HEK293 (cell line): ENCODE data around the gene GOLIM4.

ENCODE experiments used
- BCL11A ChIP-seq: fragments of 450-650 bp; formaldehyde crosslinking; IDR thresholded peaks from 2 replicates; pipeline ENCODE4 v1.5.1; 2016; ENCODE audit warnings: low read depth, missing biosample characterization, missing genetic modification characterization
- CTCF ChIP-seq: fragments of 450-650 bp; formaldehyde crosslinking; IDR thresholded peaks from 2 replicates; pipeline ENCODE4 v1.5.1; 2016; ENCODE audit warnings: missing biosample characterization, missing genetic modification characterization
- ELK4 ChIP-seq: IDR thresholded peaks from 2 replicates; pipeline ENCODE4 v1.6.1; 2011; ENCODE audit warnings: mild to moderate bottlenecking, low read depth, low read length, borderline replicate concordance
- SCRT1 ChIP-seq: fragments of 450-650 bp; formaldehyde crosslinking; IDR thresholded peaks from 2 replicates; pipeline ENCODE4 v1.5.1; 2016; ENCODE audit warnings: missing biosample characterization, missing genetic modification characterization, borderline replicate concordance
- ZFP37 ChIP-seq: fragments of 450-650 bp; formaldehyde crosslinking; IDR thresholded peaks from 2 replicates; pipeline ENCODE4 v1.5.1; 2016; ENCODE audit warnings: missing biosample characterization, missing genetic modification characterization
- ZNF10 ChIP-seq: fragments of 450-650 bp; formaldehyde crosslinking; IDR thresholded peaks from 2 replicates; pipeline ENCODE4 v1.5.1; 2017; ENCODE audit warnings: missing biosample characterization, missing genetic modification characterization
- ZNF114 ChIP-seq: fragments of 450-650 bp; formaldehyde crosslinking; IDR thresholded peaks from 2 replicates; pipeline ENCODE4 v1.5.0; 2017; ENCODE audit warnings: missing biosample characterization, missing genetic modification characterization
- ZNF174 ChIP-seq: fragments of 450-650 bp; formaldehyde crosslinking; IDR thresholded peaks from 2 replicates; pipeline ENCODE4 v1.5.0; 2017; ENCODE audit warnings: missing biosample characterization, mild to moderate bottlenecking, missing genetic modification characterization
- ZNF239 ChIP-seq: fragments of 450-650 bp; formaldehyde crosslinking; IDR thresholded peaks from 2 replicates; pipeline ENCODE4 v1.5.1; 2016; ENCODE audit warnings: missing biosample characterization, missing genetic modification characterization
- ZNF354C ChIP-seq: fragments of 450-650 bp; formaldehyde crosslinking; IDR thresholded peaks from 2 replicates; pipeline ENCODE4 v1.5.1; 2016; ENCODE audit warnings: missing biosample characterization, missing genetic modification characterization, low read depth, borderline replicate concordance
- ZNF48 ChIP-seq: fragments of 450-650 bp; formaldehyde crosslinking; IDR thresholded peaks from 2 replicates; pipeline ENCODE4 v1.5.1; 2016; ENCODE audit warnings: missing biosample characterization, missing genetic modification characterization
- ZNF514 ChIP-seq: fragments of 450-650 bp; formaldehyde crosslinking; IDR thresholded peaks from 2 replicates; pipeline ENCODE4 v1.5.1; 2016; ENCODE audit warnings: missing biosample characterization, missing genetic modification characterization
- ZNF621 ChIP-seq: fragments of 450-650 bp; formaldehyde crosslinking; IDR thresholded peaks from 2 replicates; pipeline ENCODE4 v1.5.1; 2017; ENCODE audit warnings: missing biosample characterization, missing genetic modification characterization
- ZNF768 ChIP-seq: fragments of 450-650 bp; formaldehyde crosslinking; IDR thresholded peaks from 2 replicates; pipeline ENCODE4 v1.5.1; 2018; ENCODE audit warnings: missing biosample characterization, mild to moderate bottlenecking, missing genetic modification characterization

GRCh38 chr3:167978486-167978885 is 117.2 kb downstream of the GOLIM4 start:
- TF ChIP-seq ZNF239 (tag by site-specific recombination) (no peak), ELK4 (no peak), ZNF114 (tag by site-specific recombination) (no peak), CTCF (no peak), ZNF514 (tag by site-specific recombination) (no peak), ZNF10 (tag by site-specific recombination) (no peak), SCRT1 (tag by site-specific recombination) (no peak), ZNF621 (tag by site-specific recombination) (no peak), ZNF354C (tag by site-specific recombination) (no peak), ZNF174 (no peak), ZNF768 (no peak), BCL11A (tag by site-specific recombination) (no peak), ZNF48 (tag by site-specific recombination) (no peak), ZFP37 (tag by site-specific recombination) (no peak)
